GM21360 (cell line): ENCODE data around the gene NDUFA11.
"Not testable (repeated sequence)": the region's sequence is repeated elsewhere in the genome, so short reads cannot be mapped to it uniquely, and the experiment has no call there.

Experiments
- ATAC-seq: cut with Tn5 transposase; IDR thresholded peaks from one replicate; pipeline ENCODE4 v1.9.1; 2021; ENCODE audit warnings: mild to moderate bottlenecking, moderate library complexity; ENCODE audit not compliant: unreplicated experiment

Gene NDUFA11

GRCh38 chr19:5863030-5863665 is 40.4 kb downstream of the NDUFA11 start:
- ATAC-seq = no peak

GRCh38 chr19:5857203-5858081 is 46.1 kb downstream of the NDUFA11 start:
- no peak for ATAC-seq

- ATAC-seq = not testable (repeated sequence)
Observed at GRCh38 chr19:5855151-5855550, 48.4 kb downstream of the NDUFA11 start.

GRCh38 chr19:5854121-5854520 is 49.5 kb downstream of the NDUFA11 start:
- not testable (repeated sequence) for ATAC-seq

- ATAC-seq = no peak
Observed at GRCh38 chr19:5851302-5851701, 52.3 kb downstream of the NDUFA11 start, which contains the start of gene FUT3. Gene FUT3, minus strand, starts transcription at chr19:5851449.

- no peak for ATAC-seq
Observed at GRCh38 chr19:5850743-5851293, 52.8 kb downstream of the NDUFA11 start.

GRCh38 chr19:5850189-5850588 is 53.4 kb downstream of the NDUFA11 start:
- ATAC-seq = no peak

- not testable (repeated sequence) for ATAC-seq
Observed at GRCh38 chr19:5848621-5849020, 55.0 kb downstream of the NDUFA11 start.

- not testable (repeated sequence) for ATAC-seq
Observed at GRCh38 chr19:5847846-5848245, 55.7 kb downstream of the NDUFA11 start.
